GM12878 (cell line): ENCODE measurements around the gene SHLD1. TPM values are rescaled to one million over a fixed set of nuclear protein-coding genes. Genes with fewer than 3 reads are reported as not detected.
A peak's percentile ranks its signal among the peaks of the same experiment; 100 is the strongest.

Experiments used
- BACH1 ChIP-seq: fragments of 450-650 bp; IDR thresholded peaks from 2 replicates; pipeline ENCODE4 v1.6.1; 2017; ENCODE audit warnings: mild to moderate bottlenecking, borderline replicate concordance
- BHLHE40 ChIP-seq, 2 experiments: fragments of 450-650 bp in 1 of 2; IDR thresholded peaks; 2 replicates each; pipeline ENCODE4 v1.6.1; 2011 to 2017; ENCODE audit warnings: low read depth in 2 of 2, borderline replicate concordance in 1 of 2, improper control_type of control experiment in 1 of 2, low read length in 1 of 2, mild to moderate bottlenecking in 1 of 2
- CBX3 ChIP-seq: fragments of 200-600 bp; sonication (generic); IDR thresholded peaks from 2 replicates; pipeline ENCODE4 v1.6.1; 2016; ENCODE audit warnings: low read depth, borderline replicate concordance
- CHD1 ChIP-seq: IDR thresholded peaks from 2 replicates; pipeline ENCODE4 v1.6.1; 2012; ENCODE audit warnings: low read depth, low read length, improper control_type of control experiment
- CHD2 ChIP-seq: IDR thresholded peaks from 2 replicates; pipeline ENCODE4 v1.6.1; 2011; ENCODE audit warnings: low read depth, low read length, improper control_type of control experiment, borderline replicate concordance
- EED ChIP-seq: sonication (generic); IDR thresholded peaks from 2 replicates; pipeline ENCODE4 v1.6.1; 2016; ENCODE audit warnings: antibody characterized with exemption, low read depth
- FOS ChIP-seq: IDR thresholded peaks from 3 replicates; pipeline ENCODE4 v1.6.1; 2011; ENCODE audit warnings: borderline replicate concordance; ENCODE audit not compliant: insufficient read length; ENCODE audit errors: extremely low read depth
- FOXK2 ChIP-seq: fragments of 450-650 bp; IDR thresholded peaks from 2 replicates; pipeline ENCODE4 v1.6.1; 2017; ENCODE audit warnings: mild to moderate bottlenecking, moderate library complexity
- FOXM1 ChIP-seq: IDR thresholded peaks from 2 replicates; pipeline ENCODE4 v1.6.1; 2012; ENCODE audit warnings: low read depth, mild to moderate bottlenecking, inconsistent platforms, low read length, moderate library complexity
- IKZF2 ChIP-seq, 2 experiments: fragments of 450-650 bp; IDR thresholded peaks; 2 replicates each; pipeline ENCODE4 v1.6.1; 2017; ENCODE audit warnings: mild to moderate bottlenecking in 2 of 2, moderate library complexity in 2 of 2
- JUNB ChIP-seq: IDR thresholded peaks from 2 replicates; pipeline ENCODE4 v1.6.1; 2016; ENCODE audit warnings: antibody characterized with exemption, mild to moderate bottlenecking
- KLF5 ChIP-seq: fragments of 450-650 bp; IDR thresholded peaks from 2 replicates; pipeline ENCODE4 v1.6.1; 2014; ENCODE audit warnings: mild to moderate bottlenecking; ENCODE audit not compliant: partially characterized antibody
- MEF2B ChIP-seq: fragments of 450-650 bp; IDR thresholded peaks from 2 replicates; pipeline ENCODE4 v1.6.1; 2018; ENCODE audit warnings: mild to moderate bottlenecking, moderate library complexity; ENCODE audit not compliant: partially characterized antibody, poor library complexity, severe bottlenecking
- MYC ChIP-seq: IDR thresholded peaks from 2 replicates; pipeline ENCODE4 v1.6.1; 2011; ENCODE audit warnings: mild to moderate bottlenecking, low read length, moderate library complexity, inconsistent platforms; ENCODE audit not compliant: insufficient read depth, insufficient replicate concordance, insufficient read length, severe bottlenecking
- PML ChIP-seq: IDR thresholded peaks from 2 replicates; pipeline ENCODE4 v1.6.1; 2012; ENCODE audit warnings: low read length, inconsistent platforms
- POLR2A ChIP-seq: IDR thresholded peaks from 2 replicates; pipeline ENCODE4 v1.6.1; 2011; ENCODE audit warnings: low read depth, mild to moderate bottlenecking, low read length
- RAD51 ChIP-seq: fragments of 450-650 bp; IDR thresholded peaks from 2 replicates; pipeline ENCODE4 v1.6.1; 2016; ENCODE audit warnings: moderate library complexity, mild to moderate bottlenecking, inconsistent platforms
- RCOR1 ChIP-seq: conservative IDR thresholded peaks from 2 replicates; pipeline ENCODE4 v1.6.1; 2012; ENCODE audit warnings: low read depth, low read length, improper control_type of control experiment
- SMC3 ChIP-seq: IDR thresholded peaks from 2 replicates; pipeline ENCODE4 v1.6.1; 2011; ENCODE audit warnings: low read length, improper control_type of control experiment, borderline replicate concordance
- SREBF1 ChIP-seq: IDR thresholded peaks from 2 replicates; pipeline ENCODE4 v1.6.1; 2012; ENCODE audit warnings: mild to moderate bottlenecking, low read length
- SREBF2 ChIP-seq: IDR thresholded peaks from 2 replicates; pipeline ENCODE4 v1.6.1; 2012; ENCODE audit warnings: mild to moderate bottlenecking, low read length
- SRF ChIP-seq, 2 experiments: IDR thresholded peaks; 2 replicates each; pipeline ENCODE4 v1.6.1; 2011; ENCODE audit warnings: low read depth in 2 of 2, low read length in 2 of 2, mild to moderate bottlenecking in 1 of 2, moderate library complexity in 1 of 2
- TARDBP ChIP-seq: IDR thresholded peaks from 2 replicates; pipeline ENCODE4 v1.6.1; 2016; ENCODE audit warnings: borderline replicate concordance
- ZNF24 ChIP-seq: fragments of 450-650 bp; IDR thresholded peaks from 2 replicates; pipeline ENCODE4 v1.6.1; 2017; ENCODE audit warnings: antibody characterized with exemption, mild to moderate bottlenecking
- ZZZ3 ChIP-seq: IDR thresholded peaks from 2 replicates; pipeline ENCODE4 v1.6.1; 2011; ENCODE audit warnings: low read depth; ENCODE audit not compliant: control insufficient read depth, insufficient read length
- polyA plus RNA-seq, 11 experiments: library from polyadenylated mRNA; depleted of rRNA in 4 of 11; unstranded in 6 of 11; stranded (reverse) in 5 of 11; fragments of >200 nt; fragmentation: Nextera tagmentation in 4 of 11; fragmentation: Illumina TruSeq in 1 of 11; extraction: Ambion mirVana in 4 of 11; extraction: Trizol in 1 of 11; gene quantifications; 1 replicate in 1 of 11; 2 replicates in 10 of 11; pipeline versions ENCODE4 v1.2.1 to v1.2.3, GENCODE V29; 2011 to 2016; ENCODE audit warnings: inconsistent platforms in 2 of 11, missing spikeins in 2 of 11, low read depth in 1 of 11
- total RNA-seq, 4 experiments: library from RNA; depleted of rRNA in 3 of 4; stranded (reverse); fragments of >200 nt in 3 of 4; fragmentation: Illumina TruSeq in 1 of 4; extraction: Trizol in 1 of 4; gene quantifications; 2 replicates each; pipeline versions ENCODE4 v1.2.1 to v1.2.3, GENCODE V29; 2013 to 2021
- TF ChIP-seq, protein P1 (sequence below): fragments of 450-650 bp; IDR thresholded peaks from 2 replicates; pipeline ENCODE4 v1.6.1; 2016; ENCODE audit warnings: mild to moderate bottlenecking, moderate library complexity, borderline replicate concordance
- TF ChIP-seq, protein P2 (sequence below): IDR thresholded peaks from 2 replicates; pipeline ENCODE4 v1.6.1; 2011; ENCODE audit warnings: low read depth, mild to moderate bottlenecking, low read length, moderate library complexity, borderline replicate concordance; ENCODE audit errors: extremely low read depth

The SHLD1 gene
- total and polyA plus RNA-seq, 10 of the 15 experiments (the other 5 are each of a cell fraction or from before 2014, with no cell fraction given), result 10.8 to 70.9 (median 25.4) TPM

GRCh38 chr20:5848711-5849505, 98.7 kb downstream of the SHLD1 start (continued):
- TF ChIP-seq BACH1 (no peak), CHD1 (no peak), RAD51 (peak; percentile 39; the same call in 1 of the 2 replicates), MEF2B (no peak), FOXM1 (no peak), PML (no peak), ZNF24 (no peak), SREBF1 (no peak), EED (no peak), FOXK2 (peak; percentile 43; the same call in 1 of the 2 replicates), SMC3 (no peak), JUNB (no peak; the same call in 1 of the 2 replicates), TARDBP (no peak), CHD2 (no peak), BHLHE40 (IDR thresholded peaks at IDR 0.05; ENCODE audit: borderline replicate concordance in 1 of 2, low read depth in 2 of 2, low read length in 1 of 2) (peak; percentile 89 to 90), RCOR1 (no peak), MYC (no peak), KLF5 (no peak), SRF (IDR thresholded peaks at IDR 0.05; ENCODE audit: low read depth in 2 of 2, low read length in 2 of 2) (no peak), IKZF2 (IDR thresholded peaks at IDR 0.05) (peak; percentile 48 to 72; a peak in 3 of 4 replicates), CBX3 (no peak), SREBF2 (no peak), POLR2A (no peak), ZZZ3 (no peak), FOS (no peak)
- TF ChIP-seq, protein P1, sequence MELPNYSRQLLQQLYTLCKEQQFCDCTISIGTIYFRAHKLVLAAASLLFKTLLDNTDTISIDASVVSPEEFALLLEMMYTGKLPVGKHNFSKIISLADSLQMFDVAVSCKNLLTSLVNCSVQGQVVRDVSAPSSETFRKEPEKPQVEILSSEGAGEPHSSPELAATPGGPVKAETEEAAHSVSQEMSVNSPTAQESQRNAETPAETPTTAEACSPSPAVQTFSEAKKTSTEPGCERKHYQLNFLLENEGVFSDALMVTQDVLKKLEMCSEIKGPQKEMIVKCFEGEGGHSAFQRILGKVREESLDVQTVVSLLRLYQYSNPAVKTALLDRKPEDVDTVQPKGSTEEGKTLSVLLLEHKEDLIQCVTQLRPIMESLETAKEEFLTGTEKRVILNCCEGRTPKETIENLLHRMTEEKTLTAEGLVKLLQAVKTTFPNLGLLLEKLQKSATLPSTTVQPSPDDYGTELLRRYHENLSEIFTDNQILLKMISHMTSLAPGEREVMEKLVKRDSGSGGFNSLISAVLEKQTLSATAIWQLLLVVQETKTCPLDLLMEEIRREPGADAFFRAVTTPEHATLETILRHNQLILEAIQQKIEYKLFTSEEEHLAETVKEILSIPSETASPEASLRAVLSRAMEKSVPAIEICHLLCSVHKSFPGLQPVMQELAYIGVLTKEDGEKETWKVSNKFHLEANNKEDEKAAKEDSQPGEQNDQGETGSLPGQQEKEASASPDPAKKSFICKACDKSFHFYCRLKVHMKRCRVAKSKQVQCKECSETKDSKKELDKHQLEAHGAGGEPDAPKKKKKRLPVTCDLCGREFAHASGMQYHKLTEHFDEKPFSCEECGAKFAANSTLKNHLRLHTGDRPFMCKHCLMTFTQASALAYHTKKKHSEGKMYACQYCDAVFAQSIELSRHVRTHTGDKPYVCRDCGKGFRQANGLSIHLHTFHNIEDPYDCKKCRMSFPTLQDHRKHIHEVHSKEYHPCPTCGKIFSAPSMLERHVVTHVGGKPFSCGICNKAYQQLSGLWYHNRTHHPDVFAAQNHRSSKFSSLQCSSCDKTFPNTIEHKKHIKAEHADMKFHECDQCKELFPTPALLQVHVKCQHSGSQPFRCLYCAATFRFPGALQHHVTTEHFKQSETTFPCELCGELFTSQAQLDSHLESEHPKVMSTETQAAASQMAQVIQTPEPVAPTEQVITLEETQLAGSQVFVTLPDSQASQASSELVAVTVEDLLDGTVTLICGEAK, result no peak
- TF ChIP-seq, protein P2, sequence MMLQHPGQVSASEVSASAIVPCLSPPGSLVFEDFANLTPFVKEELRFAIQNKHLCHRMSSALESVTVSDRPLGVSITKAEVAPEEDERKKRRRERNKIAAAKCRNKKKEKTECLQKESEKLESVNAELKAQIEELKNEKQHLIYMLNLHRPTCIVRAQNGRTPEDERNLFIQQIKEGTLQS, result no peak
